Trophoblast cell (in vitro differentiated cells and primary cell): ENCODE data around the gene SLC27A5.

Source experiments
- DNase-seq, 2 donors: peaks; one replicate each; pipeline ENCODE4 v3.0.0-alpha.2; 2016
- H2AFZ ChIP-seq: 2 replicates; pipeline ENCODE4 v1.6.1; 2013; ENCODE audit warnings: low read length, moderate library complexity, mild to moderate bottlenecking; ENCODE audit not compliant: insufficient read depth, poor library complexity
- H2AK5ac ChIP-seq: 2 replicates; pipeline ENCODE4 v1.6.1; 2013; ENCODE audit warnings: mild to moderate bottlenecking, low read length
- H2BK120ac ChIP-seq: 2 replicates; pipeline ENCODE4 v1.6.1; 2013; ENCODE audit warnings: low read length, mild to moderate bottlenecking, moderate library complexity; ENCODE audit not compliant: insufficient read depth, poor library complexity
- H2BK12ac ChIP-seq: 2 replicates; pipeline ENCODE4 v1.6.1; 2013; ENCODE audit warnings: mild to moderate bottlenecking, low read length, moderate library complexity
- H2BK5ac ChIP-seq: 2 replicates; pipeline ENCODE4 v1.6.1; 2013; ENCODE audit warnings: low read length, low read depth, moderate library complexity, mild to moderate bottlenecking; ENCODE audit not compliant: poor library complexity
- H3K14ac ChIP-seq: 2 replicates; pipeline ENCODE4 v1.6.1; 2013; ENCODE audit warnings: mild to moderate bottlenecking, low read length
- H3K18ac ChIP-seq: 2 replicates; pipeline ENCODE4 v1.6.1; 2013; ENCODE audit warnings: mild to moderate bottlenecking, low read length
- H3K23ac ChIP-seq: 2 replicates; pipeline ENCODE4 v1.6.1; 2013; ENCODE audit warnings: low read length
- H3K27ac ChIP-seq: 2 replicates; pipeline ENCODE4 v1.5.1; 2013; ENCODE audit warnings: low read depth, mild to moderate bottlenecking, inconsistent platforms, low read length, moderate library complexity
- H3K27me3 ChIP-seq: 2 replicates; pipeline ENCODE4 v1.6.1; 2013; ENCODE audit warnings: inconsistent platforms, mild to moderate bottlenecking, low read length, moderate library complexity; ENCODE audit not compliant: insufficient read depth
- H3K36me3 ChIP-seq, 2 experiments: 1 replicate in 1 of 2; 2 replicates in 1 of 2; pipeline ENCODE4 v1.6.1; 2013; ENCODE audit warnings: low read length in 2 of 2, mild to moderate bottlenecking in 2 of 2, moderate library complexity in 1 of 2; ENCODE audit not compliant: insufficient read depth in 2 of 2, control insufficient read depth in 1 of 2
- H3K4ac ChIP-seq: 2 replicates; pipeline ENCODE4 v1.6.1; 2013; ENCODE audit warnings: low read depth, mild to moderate bottlenecking, low read length, moderate library complexity
- H3K4me1 ChIP-seq, 2 experiments: 1 replicate in 1 of 2; 2 replicates in 1 of 2; pipeline ENCODE4 v1.6.1; 2013; ENCODE audit warnings: low read length in 2 of 2, mild to moderate bottlenecking in 2 of 2, moderate library complexity in 1 of 2; ENCODE audit not compliant: insufficient read depth in 2 of 2, control insufficient read depth in 1 of 2
- H3K4me2 ChIP-seq: 2 replicates; pipeline ENCODE4 v1.6.1; 2013; ENCODE audit warnings: inconsistent platforms, mild to moderate bottlenecking, low read length, moderate library complexity
- H3K4me3 ChIP-seq: 2 replicates; pipeline ENCODE4 v1.5.1; 2013; ENCODE audit warnings: mild to moderate bottlenecking, low read depth, low read length, inconsistent platforms
- H3K79me1 ChIP-seq: one replicate; pipeline ENCODE4 v1.6.1; 2013; ENCODE audit warnings: low read length
- H3K79me2 ChIP-seq: 2 replicates; pipeline ENCODE4 v1.6.1; 2013; ENCODE audit warnings: low read length, mild to moderate bottlenecking; ENCODE audit not compliant: control insufficient read depth, insufficient read depth, poor library complexity
- H3K9ac ChIP-seq: 2 replicates; pipeline ENCODE4 v1.6.1; 2013; ENCODE audit warnings: mild to moderate bottlenecking, low read length
- H3K9me3 ChIP-seq: 2 replicates; pipeline ENCODE4 v1.6.1; 2013; ENCODE audit warnings: low read depth, mild to moderate bottlenecking, control low read depth, inconsistent platforms, low read length; ENCODE audit not compliant: insufficient read depth
- H4K12ac ChIP-seq: 2 replicates; pipeline ENCODE4 v1.6.1; 2013; ENCODE audit warnings: low read depth, mild to moderate bottlenecking, low read length, moderate library complexity
- H4K8ac ChIP-seq: 2 replicates; pipeline ENCODE4 v1.6.1; 2013; ENCODE audit warnings: low read depth, mild to moderate bottlenecking, low read length, moderate library complexity
- H4K91ac ChIP-seq: one replicate; pipeline ENCODE4 v1.6.1; 2013; ENCODE audit warnings: low read depth, mild to moderate bottlenecking, low read length, moderate library complexity
- WGBS: extraction: QIAGEN DNeasy Blood & Tissue Kit; methylation state at CpG from one replicate; pipeline ENCODE4 v1.1.7; 2013; ENCODE audit warnings: missing lambda C conversion rate; ENCODE audit not compliant: insufficient read length, insufficient coverage; ENCODE audit errors: extremely low coverage; 5-methylcytosine and 5-hydroxymethylcytosine counted together

The SLC27A5 gene

DNA sequence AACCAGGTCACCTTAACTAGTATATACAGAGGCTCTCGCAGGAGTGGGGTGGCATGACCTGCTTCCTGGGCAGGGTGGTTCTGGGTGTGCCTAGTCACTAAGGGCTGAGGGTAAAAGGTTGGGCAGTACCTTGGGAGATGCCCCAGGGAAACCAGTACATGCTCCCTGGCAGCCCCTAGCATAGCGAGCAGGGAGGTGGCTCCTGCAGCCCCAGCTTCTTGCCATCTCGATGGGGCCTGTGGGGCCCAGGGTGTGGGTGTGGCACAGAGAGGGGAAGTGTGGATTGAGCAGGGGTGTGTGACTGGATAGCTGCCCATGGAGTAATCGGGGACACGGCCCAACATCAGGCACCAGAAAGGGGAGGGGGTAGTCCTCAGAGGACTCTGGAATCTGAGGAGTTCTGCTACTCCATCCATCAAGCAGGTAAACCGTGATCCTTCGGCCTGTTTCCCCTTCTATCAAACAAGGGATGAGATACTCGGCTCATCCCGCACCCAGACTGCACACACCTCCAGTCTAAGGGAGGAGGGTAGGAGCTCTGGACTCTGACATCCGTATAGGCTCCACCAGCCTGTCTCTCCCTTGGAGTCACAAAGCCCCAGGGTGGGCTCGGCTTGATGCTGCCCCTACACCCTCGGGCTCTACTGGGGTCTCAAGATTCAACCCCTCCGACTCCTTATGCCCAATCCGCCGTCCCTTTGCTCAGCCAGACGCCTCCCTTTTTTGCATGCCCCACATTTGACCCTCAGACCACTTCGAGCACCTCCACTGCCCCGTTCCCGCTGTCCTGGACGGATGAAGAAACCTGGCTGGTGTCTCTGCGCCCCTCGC, 6.7 kb upstream of the SLC27A5 start:
- peak overlapping the region; percentile 91 for H3K9ac ChIP-seq
- peaks cover 21 to 22% of the 10 kb centered on the region in 2 experiments for H3K36me3 ChIP-seq
- no peaks in the 10 kb centered on the region for H3K9me3 ChIP-seq
- H3K27me3 ChIP-seq = no peaks in the 10 kb centered on the region
- H3K4me1 ChIP-seq = peaks cover 13 to 16% of the 10 kb centered on the region in 2 experiments
- H3K23ac ChIP-seq = no peak overlapping the region
- peak overlapping the region; percentile 83 for H3K18ac ChIP-seq
- WGBS = no CpG with 5 or more reads among the region's 22 CpGs
- peak overlapping the region; percentile 61 for H3K4me2 ChIP-seq
- peak overlapping the region; percentile 54 for H2BK5ac ChIP-seq
- peak overlapping the region; percentile 87 for H2AK5ac ChIP-seq
- DNase-seq = no peak
- peak overlapping the region; percentile 64 for H4K8ac ChIP-seq
- peak overlapping the region; percentile 81 for H3K4ac ChIP-seq
- H3K27ac ChIP-seq = peak overlapping the region; percentile 80
- peaks cover 17% of the 10 kb centered on the region for H3K79me1 ChIP-seq
- peak overlapping the region; percentile 72 for H2AFZ ChIP-seq
- peak overlapping the region; percentile 94 for H3K14ac ChIP-seq
- peak overlapping the region; percentile 93 for H4K12ac ChIP-seq
- peak overlapping the region; percentile 67 for H2BK120ac ChIP-seq
- peak overlapping the region; percentile 88 for H3K4me3 ChIP-seq
- H2BK12ac ChIP-seq = no peak overlapping the region
- peak overlapping the region; percentile 92 for H4K91ac ChIP-seq
- peaks cover 21% of the 10 kb centered on the region for H3K79me2 ChIP-seq

DNA sequence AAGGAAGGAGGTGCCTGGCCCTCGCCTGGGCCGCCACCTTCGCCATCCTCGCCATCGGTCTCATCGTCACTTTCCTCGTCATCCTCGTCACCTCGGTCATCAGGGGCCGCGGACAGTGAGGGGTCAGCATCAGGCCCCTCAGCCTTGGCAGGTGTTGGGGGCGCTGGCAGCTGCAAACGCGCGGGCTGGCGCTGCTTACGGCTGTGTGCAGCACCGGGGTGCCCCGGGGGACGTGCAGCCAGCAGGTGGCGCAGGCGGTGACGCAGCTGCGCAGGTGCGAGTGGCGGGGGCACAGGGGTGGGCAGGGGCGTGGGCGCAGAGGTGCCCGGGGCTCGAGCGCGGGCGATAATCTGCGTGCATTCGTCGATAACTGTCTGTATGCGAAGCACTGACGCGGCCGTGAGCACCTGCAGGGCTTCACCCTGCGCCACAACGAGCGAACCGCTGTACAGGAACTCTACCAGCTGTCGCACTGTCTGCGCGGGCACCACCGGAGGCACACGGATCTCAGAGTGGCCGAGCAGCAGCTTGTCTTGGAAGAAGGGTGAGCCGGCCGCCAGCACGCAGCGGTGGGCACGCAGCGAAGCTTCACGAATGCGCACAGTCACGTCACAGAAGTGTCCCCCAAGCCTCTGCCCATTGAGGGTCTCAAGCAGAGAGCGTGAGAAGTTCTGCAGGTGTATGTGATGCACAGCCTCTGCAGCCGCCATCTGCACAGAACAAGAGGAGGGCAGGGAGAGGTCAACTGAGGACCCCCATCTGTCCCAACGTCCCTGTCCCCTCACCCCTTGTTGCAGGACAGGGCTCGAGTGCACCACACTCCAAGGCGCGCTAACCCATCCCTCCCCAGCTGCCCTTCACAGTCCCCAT, 5.4 kb upstream of the SLC27A5 start:
- Histone ChIP-seq H3K4me1 (peaks cover 13 to 16% of the 10 kb centered on the region in 2 experiments), H4K12ac (no peak overlapping the region), H4K91ac (no peak overlapping the region), H4K8ac (no peak overlapping the region), H3K14ac (no peak overlapping the region), H2BK12ac (no peak overlapping the region), H3K9me3 (no peaks in the 10 kb centered on the region), H2BK5ac (no peak overlapping the region), H3K9ac (no peak overlapping the region), H3K23ac (no peak overlapping the region), H3K36me3 (peaks cover 21 to 25% of the 10 kb centered on the region in 2 experiments), H3K4me2 (no peak overlapping the region), H3K79me1 (peaks cover 17% of the 10 kb centered on the region), H3K4ac (peak overlapping the region; percentile 49), H3K27me3 (no peaks in the 10 kb centered on the region), H2AFZ (no peak overlapping the region), H2AK5ac (no peak overlapping the region), H3K79me2 (peaks cover 21% of the 10 kb centered on the region), H3K4me3 (peak overlapping the region; percentile 34), H3K18ac (no peak overlapping the region), H2BK120ac (no peak overlapping the region), H3K27ac (no peak overlapping the region)
- no peak for DNase-seq
- WGBS = no CpG with 5 or more reads among the region's 65 CpGs

- H3K9me3 ChIP-seq = no peaks in the 10 kb centered on the region
- no CpG with 5 or more reads among the region's 25 CpGs for WGBS
- peaks cover 17% of the 10 kb centered on the region for H3K79me1 ChIP-seq
- no peak overlapping the region for H3K14ac ChIP-seq
- no peak overlapping the region for H3K9ac ChIP-seq
- H3K36me3 ChIP-seq = peaks cover 21 to 25% of the 10 kb centered on the region in 2 experiments
- H3K23ac ChIP-seq = no peak overlapping the region
- no peak overlapping the region for H2BK120ac ChIP-seq
- H3K4me2 ChIP-seq = no peak overlapping the region
- peaks cover 13 to 16% of the 10 kb centered on the region in 2 experiments for H3K4me1 ChIP-seq
- H2AK5ac ChIP-seq = no peak overlapping the region
- no peaks in the 10 kb centered on the region for H3K27me3 ChIP-seq
- H3K4me3 ChIP-seq = no peak overlapping the region
- H2AFZ ChIP-seq = no peak overlapping the region
- H3K27ac ChIP-seq = no peak overlapping the region
- no peak overlapping the region for H3K4ac ChIP-seq
- no peak overlapping the region for H3K18ac ChIP-seq
- H2BK5ac ChIP-seq = no peak overlapping the region
- no peak overlapping the region for H4K8ac ChIP-seq
- no peak overlapping the region for H4K12ac ChIP-seq
- H4K91ac ChIP-seq = no peak overlapping the region
- DNase-seq = no peak
- peaks cover 21% of the 10 kb centered on the region for H3K79me2 ChIP-seq
- no peak overlapping the region for H2BK12ac ChIP-seq
Measured at GRCh38 chr19:58516246-58516836, 4.5 kb upstream of the SLC27A5 start.

GRCh38 chr19:58515259-58515658, 3.5 kb upstream of the SLC27A5 start:
- Histone ChIP-seq H2AK5ac (no peak overlapping the region), H4K12ac (no peak overlapping the region), H2BK120ac (no peak overlapping the region), H3K4me1 (peaks cover 13 to 16% of the 10 kb centered on the region in 2 experiments), H3K79me1 (peaks cover 17% of the 10 kb centered on the region), H3K9ac (no peak overlapping the region), H3K23ac (no peak overlapping the region), H4K91ac (no peak overlapping the region), H2AFZ (no peak overlapping the region), H3K4ac (no peak overlapping the region), H3K36me3 (peaks cover 21 to 25% of the 10 kb centered on the region in 2 experiments), H3K4me2 (no peak overlapping the region), H3K27me3 (no peaks in the 10 kb centered on the region), H4K8ac (no peak overlapping the region), H2BK5ac (no peak overlapping the region), H2BK12ac (no peak overlapping the region), H3K27ac (no peak overlapping the region), H3K14ac (no peak overlapping the region), H3K18ac (no peak overlapping the region), H3K9me3 (no peaks in the 10 kb centered on the region), H3K4me3 (no peak overlapping the region), H3K79me2 (peaks cover 21% of the 10 kb centered on the region)
- WGBS = no CpG with 5 or more reads among the region's 2 CpGs
- no peak for DNase-seq
